Measurements from ENCODE around the gene BBS1.

DNA sequence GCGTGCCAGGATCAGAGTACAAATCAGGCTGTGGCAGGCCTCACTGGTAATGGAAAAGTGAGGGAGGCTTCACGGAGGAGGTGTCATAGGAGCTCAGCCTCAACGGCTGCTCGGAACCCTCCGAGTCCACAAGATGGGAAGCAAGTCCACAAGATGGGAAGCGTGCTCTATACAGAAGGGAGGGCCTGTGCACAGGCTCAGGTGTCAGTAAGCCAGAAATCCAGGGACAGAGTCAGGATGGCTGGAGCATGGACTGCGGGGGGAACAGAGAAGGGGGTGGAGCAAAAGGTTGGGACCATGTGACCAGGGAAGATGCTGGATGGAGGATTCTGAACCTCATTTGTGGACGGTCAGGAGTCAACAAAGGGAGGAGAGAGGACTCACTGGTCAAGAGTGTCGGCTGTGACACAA, 33.6 kb upstream of the BBS1 start:
- TF ChIP-seq, protein P1, sequence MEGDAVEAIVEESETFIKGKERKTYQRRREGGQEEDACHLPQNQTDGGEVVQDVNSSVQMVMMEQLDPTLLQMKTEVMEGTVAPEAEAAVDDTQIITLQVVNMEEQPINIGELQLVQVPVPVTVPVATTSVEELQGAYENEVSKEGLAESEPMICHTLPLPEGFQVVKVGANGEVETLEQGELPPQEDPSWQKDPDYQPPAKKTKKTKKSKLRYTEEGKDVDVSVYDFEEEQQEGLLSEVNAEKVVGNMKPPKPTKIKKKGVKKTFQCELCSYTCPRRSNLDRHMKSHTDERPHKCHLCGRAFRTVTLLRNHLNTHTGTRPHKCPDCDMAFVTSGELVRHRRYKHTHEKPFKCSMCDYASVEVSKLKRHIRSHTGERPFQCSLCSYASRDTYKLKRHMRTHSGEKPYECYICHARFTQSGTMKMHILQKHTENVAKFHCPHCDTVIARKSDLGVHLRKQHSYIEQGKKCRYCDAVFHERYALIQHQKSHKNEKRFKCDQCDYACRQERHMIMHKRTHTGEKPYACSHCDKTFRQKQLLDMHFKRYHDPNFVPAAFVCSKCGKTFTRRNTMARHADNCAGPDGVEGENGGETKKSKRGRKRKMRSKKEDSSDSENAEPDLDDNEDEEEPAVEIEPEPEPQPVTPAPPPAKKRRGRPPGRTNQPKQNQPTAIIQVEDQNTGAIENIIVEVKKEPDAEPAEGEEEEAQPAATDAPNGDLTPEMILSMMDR (IDR thresholded peaks at IDR 0.05) = no peak
- TF ChIP-seq CHD2 (IDR thresholded peaks at IDR 0.05; ENCODE audit: low read length, partially characterized antibody) = no peak
- no peak for TF ChIP-seq EZH2phosphoT487 (IDR thresholded peaks at IDR 0.05; ENCODE audit: borderline replicate concordance, low read depth)

Measured in SK-N-SH (cell line).